Umbilical cord (tissue), 2 donors: Measurements from ENCODE around the gene HCFC1R1. TPM values are rescaled to one million over a fixed set of nuclear protein-coding genes. Genes with fewer than 3 reads are reported as not detected.

Source experiments
- DNase-seq: peaks from one replicate; pipeline ENCODE4 v3.0.0-alpha.2; 2015; ENCODE audit warnings: low spot score
- total RNA-seq: library from RNA; depleted of rRNA; stranded (reverse); fragments of >200 nt; gene quantifications from one replicate; pipeline ENCODE4 v1.2.3, GENCODE V29; 2014; ENCODE audit warnings: low replicate concordance; ENCODE audit not compliant: insufficient read depth

The HCFC1R1 gene
- total RNA-seq, 1 donor from 2014 or later: 3.1 TPM

GRCh38 chr16:3020247-3020603, 3.5 kb downstream of the HCFC1R1 start, which contains the start of gene TNFRSF12A:
TNFRSF12A (plus strand) TSS chr16:3020368; CDS start chr16:3020398, 30 bp downstream.
- DNase-seq: peak; percentile 87

- DNase-seq: no peak
These were observed 4.0 kb downstream of the HCFC1R1 start for GRCh38 chr16:3019594-3020246.

GRCh38 chr16:3017794-3018506, 5.8 kb downstream of the HCFC1R1 start, which contains the start of gene CLDN6:
CLDN6 (minus strand) TSS chr16:3018183; CDS start chr16:3016021, 2,162 bp downstream.
- DNase-seq: no peak

GRCh38 chr16:3017344-3017743, 6.4 kb downstream of the HCFC1R1 start:
- DNase-seq: no peak

GRCh38 chr16:3015865-3016521, 7.7 kb downstream of the HCFC1R1 start:
- DNase-seq: no peak

- no peak for DNase-seq
These were observed 8.8 kb downstream of the HCFC1R1 start for GRCh38 chr16:3014971-3015370.

- DNase-seq: no peak
These were observed 9.6 kb downstream of the HCFC1R1 start for GRCh38 chr16:3013998-3014690.

GRCh38 chr16:3013491-3013951, 10.2 kb downstream of the HCFC1R1 start:
- no peak for DNase-seq

- DNase-seq: no peak
These were observed 10.8 kb downstream of the HCFC1R1 start, which contains the start of gene CLDN9 for GRCh38 chr16:3012828-3013420. CLDN9 (plus strand) TSS chr16:3012923; CDS start chr16:3013363, 440 bp downstream.

GRCh38 chr16:3012246-3012645, 11.5 kb downstream of the HCFC1R1 start:
- no peak for DNase-seq

- DNase-seq: no peak
These were observed 13.2 kb downstream of the HCFC1R1 start for GRCh38 chr16:3010510-3010909.

GRCh38 chr16:3009568-3010390, 14.0 kb downstream of the HCFC1R1 start:
- DNase-seq: peak; percentile 80

- no peak for DNase-seq
These were observed 15.1 kb downstream of the HCFC1R1 start for GRCh38 chr16:3008690-3009037.

- DNase-seq: no peak
These were observed 15.6 kb downstream of the HCFC1R1 start for GRCh38 chr16:3007957-3008689.

- DNase-seq: no peak
These were observed 16.4 kb downstream of the HCFC1R1 start for GRCh38 chr16:3007059-3007956.

GRCh38 chr16:3004781-3005284, 18.9 kb downstream of the HCFC1R1 start:
- DNase-seq: no peak

- DNase-seq: no peak
These were observed 19.4 kb downstream of the HCFC1R1 start for GRCh38 chr16:3004319-3004718.

- peak; percentile 99 for DNase-seq
These were observed 20.0 kb downstream of the HCFC1R1 start for GRCh38 chr16:3003582-3004270.
